Stimulated activated CD4-positive, alpha-beta T cell treated with anti-CD3 and anti-CD28 coated beads, Interleukin-2, amount 100 ng/mL, for 24 hours (primary cell): ENCODE measurements around the gene CELF4.

Experiments used
- DNase-seq, 2 donors: peaks; one replicate each; pipeline ENCODE4 v3.0.0-alpha.2; 2020

CELF4 gene

DNA sequence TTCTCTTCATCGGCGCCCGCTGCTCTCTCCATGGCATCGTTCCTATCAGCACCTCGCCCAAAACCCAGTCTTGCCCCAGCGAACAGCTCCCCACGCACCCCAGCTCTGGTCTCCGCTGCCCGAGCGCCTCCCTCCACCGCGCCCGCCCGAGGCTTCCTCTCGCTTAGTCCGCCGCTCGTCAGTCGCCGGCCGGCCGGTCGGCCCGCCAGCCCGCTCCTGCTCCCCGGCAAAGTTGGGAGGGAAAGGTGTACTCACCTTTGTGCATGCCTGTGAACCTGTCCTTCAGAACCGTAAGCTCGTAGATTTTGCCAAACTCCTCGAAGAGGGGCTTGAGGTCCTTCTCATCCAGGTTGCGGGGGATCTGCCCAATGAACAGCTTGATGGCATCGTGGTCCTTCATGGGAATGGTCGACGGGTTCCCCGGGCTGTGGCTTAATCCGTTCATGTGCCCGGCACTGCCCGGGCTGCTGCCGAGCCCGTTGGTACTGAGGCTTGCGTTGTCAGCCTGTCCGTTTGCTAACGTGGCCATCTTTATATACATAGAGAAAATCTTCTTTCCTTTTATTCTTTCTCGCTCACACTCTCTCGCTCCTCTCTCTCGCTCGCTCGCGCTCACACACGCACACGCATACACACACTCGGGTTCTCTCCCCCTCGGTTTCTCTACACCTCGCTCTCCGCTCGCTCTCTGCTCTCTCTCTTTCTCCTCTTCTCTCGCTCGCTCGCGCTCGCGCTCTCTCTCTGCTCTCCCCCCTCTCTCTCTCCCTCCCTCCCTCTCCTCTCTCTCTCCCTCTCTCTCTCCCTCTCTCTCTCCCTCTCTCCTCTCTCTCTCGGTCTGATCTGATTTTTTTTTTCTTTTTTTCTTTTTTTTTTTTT, at the start of gene CELF4:
Gene CELF4 (minus strand): TSS at position 698 of the 876 bp plus-strand sequence.
- no peak for DNase-seq

DNA sequence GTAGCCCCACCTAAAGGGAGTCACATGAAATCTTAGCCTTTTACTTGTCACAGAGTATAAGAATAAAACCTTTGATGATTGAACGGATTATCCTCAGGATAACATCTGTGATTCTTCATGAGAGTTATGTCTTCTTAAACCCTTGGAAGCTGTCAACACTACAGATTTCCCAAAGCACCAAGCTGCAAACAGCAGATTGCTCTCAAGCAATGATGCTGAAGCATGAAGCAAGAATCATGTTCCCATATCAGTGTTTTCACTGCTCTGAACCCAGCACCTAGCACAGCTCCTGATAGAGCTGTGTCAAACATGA, 47.6 kb upstream of the CELF4 start:
- no peak for DNase-seq

DNA sequence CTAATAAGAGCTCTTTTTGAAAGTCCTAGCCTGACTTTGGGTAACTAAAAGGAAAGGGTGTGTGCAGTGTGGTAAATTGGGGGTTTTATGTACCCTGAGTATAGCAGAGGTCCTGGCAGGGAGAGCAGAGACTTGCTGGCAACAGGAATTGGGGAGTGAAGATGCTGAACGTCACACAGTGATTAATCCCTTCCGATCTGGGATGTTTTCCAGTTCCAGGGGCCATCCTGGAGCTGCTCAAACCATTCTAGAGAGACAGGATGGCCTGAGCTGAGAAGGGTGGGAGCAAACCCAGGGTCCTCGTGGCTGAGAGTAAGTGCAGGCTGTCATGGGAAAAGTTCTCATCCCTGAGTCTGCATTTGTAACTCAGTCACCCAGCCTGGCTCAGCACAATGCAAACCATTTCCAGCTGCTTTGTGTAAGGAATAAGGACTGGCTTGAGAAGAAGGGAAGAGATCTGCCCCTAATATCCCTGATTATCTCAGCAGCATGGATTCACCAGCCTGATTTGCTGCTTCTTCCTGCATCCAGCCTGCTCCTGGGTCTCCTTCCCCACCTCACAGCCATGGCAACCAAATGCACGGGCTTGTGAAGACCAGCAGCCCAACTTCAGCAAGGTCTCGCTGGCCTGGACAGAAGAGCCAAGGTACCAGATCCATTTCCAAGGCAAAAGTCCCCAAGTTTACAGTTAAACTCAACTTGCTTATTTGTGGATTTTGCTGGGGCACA, 47.1 kb upstream of the CELF4 start:
- no peak for DNase-seq

DNA sequence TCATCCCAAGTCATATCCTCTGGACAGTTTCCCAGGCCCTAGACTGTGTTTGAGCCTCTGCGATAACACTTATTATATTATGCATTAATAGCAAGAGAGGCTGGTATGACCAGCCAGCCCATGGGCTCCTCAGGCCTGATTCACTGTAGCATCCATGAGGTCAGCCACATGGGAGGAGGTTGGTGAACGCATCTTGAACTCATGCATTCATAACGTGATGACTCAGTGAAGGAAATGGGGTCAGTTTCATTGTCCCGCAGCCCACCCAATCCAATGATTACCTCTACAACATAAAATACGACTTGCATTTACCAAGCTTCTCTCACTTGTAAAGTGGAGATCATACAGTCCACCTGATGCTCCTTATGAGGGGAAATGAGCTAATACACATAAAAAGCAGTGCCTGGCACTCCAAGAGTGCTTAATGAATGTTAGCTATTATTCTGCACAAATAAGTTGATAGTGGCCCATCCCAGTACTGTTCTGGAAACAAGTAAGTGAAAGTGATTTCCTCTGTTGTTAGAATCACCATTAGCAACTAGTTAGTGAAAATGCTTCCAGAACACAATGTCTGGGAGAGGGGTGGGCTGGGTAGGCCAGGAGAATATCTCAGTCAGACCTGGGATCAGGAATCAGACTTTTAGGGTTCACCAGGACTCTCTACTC, 46.1 kb upstream of the CELF4 start:
- no peak for DNase-seq

DNA sequence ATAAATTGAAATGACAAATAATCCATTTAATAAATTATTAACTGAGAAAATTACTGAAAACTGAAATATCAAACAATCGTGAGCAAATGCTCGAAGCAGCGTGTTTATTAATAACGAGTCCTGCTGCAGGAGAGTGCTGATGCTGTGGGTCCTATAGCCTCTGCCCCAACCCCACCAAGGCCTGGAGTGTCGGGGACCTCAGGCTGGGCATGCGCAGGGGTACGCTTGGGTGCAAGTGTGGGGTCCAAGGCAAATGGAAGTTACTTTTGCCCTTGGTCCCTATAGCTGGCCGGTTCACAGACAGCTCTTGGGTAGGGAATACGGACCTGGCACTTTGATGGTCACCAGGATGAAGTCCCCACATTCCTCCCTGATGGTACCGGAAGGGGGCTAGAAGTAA, 43.3 kb upstream of the CELF4 start:
- DNase-seq = no peak

DNA sequence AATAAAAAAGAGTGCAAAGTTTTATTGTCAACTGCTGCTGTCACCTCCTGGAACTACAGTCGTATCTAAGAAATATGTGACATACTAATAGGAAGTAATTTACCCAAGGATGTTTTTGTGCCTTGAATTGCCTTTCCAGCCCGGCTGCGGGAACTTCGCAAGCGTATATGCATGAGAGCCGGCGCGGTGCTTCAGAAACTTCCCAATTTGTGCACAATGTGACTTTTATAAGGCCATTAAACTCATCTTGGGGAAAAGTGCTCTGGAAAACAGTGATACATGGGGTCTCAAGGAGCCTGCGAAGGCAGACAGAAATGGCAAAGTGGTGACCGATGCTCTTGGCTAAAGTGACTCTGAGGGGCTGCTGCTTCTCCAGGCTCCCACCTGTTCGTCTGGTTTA, 41.7 kb upstream of the CELF4 start:
- DNase-seq = no peak

DNA sequence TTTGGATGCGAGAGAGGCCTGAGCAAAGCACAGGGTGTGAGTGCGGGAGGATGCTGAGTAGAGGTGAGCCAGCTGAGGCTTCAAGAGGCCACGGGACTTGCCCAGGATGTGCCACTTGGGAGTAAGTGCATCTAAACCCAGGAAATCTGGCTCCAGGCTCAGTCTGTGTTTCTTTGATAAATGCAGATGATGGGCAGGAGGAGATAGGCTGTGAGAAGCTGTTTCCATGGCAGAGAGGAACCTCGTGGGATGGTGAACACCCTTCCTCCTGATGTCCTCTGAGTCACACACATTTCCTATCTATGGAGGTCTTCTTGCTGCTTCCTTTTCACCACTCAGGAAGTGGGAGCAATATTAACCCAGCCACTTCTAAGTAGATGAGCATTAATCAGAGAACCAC, 38.4 kb upstream of the CELF4 start:
- DNase-seq = no peak

DNA sequence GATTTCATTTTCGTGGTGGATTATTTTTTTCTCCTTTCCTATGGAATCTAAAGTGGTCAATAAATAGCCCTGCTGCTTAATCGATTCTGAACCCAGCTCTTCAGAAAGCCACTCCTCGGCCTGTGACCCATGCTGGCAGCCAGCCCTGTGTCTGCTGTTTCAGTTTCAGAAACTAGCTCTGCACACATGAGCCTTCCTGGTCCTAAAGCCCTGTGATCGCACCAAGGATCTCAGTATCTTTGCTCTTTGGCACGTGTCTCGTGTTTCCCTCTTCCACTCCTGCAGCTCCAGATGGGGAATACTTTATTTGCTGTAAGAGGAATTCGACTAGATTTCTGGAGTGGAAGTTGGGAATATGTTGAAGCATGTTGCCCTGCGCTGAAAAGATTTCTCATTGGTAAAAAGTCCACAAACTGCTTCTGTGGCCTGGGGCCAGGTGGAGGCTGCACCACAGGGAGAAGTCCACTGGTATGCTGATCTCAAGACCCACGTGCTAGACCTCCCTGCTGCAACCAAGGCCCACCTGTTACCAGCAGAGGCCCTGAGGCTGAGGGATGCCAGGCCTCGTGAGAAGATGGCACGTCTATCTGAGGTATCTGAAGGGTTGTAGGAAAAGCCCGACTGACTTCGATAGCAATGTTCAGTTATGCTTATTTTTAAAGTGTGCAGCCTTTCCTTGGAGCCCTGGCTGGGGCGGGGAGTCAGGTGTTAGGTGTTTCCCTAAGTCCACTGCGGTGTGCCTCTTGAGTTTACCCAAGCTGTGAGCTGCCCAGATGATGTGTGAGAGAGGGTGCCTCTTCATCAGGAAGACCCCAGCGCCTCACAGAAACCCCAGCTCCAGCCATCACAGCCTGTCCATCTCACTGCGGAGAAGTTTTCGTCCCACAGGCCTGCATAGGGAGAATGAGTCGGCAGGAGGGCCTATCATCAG, 33.6 kb upstream of the CELF4 start:
- DNase-seq = no peak

DNA sequence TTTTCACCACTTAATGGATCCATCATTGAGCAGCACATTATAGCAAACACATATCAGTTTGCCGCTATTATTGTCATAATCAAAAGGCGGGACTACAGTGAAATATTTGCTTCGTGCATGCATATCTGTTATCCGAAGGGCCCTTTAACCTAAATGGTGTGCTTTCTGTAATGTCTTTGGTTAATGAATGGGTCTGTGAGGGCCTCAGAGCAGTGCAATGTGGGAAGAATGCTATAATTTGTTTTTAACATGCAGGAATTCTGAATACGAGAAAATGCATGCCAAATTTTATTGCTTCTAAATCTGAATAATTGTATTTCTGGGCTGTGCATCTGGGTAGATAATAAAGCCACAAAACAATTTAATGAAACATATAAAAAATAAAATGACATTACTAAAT, 32.8 kb upstream of the CELF4 start:
- DNase-seq = no peak

DNA sequence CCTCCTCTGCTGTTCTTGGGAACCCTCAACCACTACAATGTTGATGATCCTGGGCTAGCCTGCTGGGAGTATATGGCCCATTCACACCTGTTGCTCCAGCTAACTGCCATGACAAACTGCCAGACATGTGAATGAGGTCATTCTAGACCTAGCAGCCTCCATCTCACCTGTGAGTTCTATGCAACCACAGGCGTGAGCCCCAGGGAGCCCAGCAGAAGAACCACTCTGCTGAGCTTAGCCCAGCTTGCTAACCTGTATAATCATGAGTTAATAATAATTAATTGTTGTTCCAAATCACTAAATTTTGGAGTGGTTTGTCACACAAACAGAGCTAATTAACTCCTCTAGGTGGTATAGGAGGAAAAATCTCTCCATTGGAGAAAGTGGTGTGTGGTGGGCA, 24.7 kb upstream of the CELF4 start:
- DNase-seq = no peak

DNA sequence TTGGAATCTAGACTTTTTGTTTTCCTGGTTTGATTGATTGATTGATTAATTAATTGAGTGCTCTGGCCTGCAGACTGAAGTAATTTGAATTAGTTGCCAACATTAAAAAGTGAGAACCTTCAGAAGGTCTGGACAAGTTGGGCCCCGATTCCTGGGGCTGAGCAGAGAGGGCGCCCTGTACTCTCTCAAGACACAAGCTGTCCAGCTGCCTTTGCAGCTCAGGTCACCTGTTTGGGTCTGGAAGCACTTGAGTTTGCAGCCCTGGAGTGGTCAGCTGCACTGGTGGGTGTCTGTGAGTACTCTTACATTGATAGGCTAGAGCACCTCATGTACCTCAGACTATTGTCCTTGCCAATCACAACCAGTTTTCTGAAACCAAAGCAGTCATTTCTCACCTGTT, 22.7 kb upstream of the CELF4 start:
- DNase-seq = no peak

DNA sequence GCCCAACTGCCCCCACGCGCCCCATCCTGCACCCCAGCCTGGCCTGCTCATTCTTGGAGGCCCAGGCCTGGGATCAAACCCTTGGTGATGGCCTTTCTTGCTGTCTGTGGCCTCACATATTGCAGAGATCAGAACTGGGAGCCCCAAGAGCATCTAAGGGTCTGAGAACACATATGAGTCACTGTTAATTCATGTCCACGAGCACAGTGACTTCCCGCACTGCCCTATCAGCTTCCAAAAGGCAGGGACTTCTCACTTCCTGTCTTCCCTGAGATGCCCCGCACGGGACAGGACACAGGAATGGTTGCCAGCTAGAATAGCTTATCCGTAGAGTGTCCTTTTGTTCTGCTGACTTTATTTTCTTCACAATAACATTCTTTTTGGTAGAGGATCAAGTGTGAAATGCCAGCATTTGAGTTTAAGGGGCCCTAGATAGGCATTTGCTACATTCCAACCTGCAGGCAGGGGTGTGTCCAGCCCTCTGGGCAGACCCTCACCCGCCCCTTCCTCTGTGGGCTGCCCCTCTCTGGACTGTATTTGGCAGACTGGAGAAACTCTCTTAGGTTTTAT, 21.1 kb upstream of the CELF4 start:
- DNase-seq = no peak

DNA sequence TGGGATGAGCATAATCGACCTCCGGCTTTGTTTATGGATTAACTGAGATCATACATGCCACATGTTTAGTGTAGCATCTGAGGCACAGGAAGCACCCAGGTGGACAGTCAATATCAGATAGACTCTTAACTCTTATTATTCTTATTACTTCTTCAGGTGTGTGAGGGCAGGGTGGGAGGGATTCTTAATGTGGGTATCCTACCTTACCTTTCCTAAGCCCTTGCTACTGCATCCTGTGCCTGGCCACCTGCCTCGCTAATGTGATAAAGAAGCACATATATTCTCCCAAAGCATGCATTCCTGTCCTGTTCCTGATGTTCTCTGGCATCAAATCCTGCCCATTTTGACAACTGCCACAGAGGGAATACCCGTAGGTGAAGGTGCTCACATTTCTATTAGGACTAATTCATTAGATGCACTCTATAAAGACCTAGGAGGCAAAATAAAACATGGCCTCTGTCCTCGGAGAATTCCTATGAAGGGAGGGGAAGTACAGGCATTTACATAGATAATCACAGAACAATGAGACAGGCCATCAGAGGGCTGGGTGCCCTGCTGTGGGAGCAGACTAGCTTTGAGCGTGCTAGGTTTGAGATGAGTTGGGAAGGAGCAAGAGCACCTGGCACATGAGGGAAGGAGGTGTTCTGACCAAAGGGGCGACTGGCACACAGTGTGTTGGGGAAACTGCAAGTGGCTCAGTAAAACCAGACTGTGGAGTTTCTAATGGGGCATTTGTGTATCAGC, 19.5 kb upstream of the CELF4 start:
- no peak for DNase-seq

DNA sequence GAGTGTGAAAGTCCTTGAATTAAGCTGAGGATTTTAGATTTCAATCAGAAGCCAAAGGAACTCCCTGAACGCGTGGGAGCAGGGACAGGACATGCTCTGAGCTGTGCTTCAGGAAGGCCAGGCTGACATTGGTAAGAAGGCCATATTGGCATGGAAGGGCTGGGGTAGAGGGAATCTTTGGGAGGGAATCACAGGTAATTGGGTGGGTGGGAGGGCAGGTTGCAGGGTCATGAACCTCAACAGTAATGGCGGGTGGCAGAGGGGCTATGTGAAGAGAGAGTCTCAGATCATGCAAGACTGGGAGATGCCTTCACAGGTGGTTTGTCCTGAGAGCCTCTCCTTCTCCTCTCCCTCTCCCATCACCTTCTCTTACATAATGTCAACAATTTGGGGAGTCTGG, 18.6 kb upstream of the CELF4 start:
- no peak for DNase-seq

DNA sequence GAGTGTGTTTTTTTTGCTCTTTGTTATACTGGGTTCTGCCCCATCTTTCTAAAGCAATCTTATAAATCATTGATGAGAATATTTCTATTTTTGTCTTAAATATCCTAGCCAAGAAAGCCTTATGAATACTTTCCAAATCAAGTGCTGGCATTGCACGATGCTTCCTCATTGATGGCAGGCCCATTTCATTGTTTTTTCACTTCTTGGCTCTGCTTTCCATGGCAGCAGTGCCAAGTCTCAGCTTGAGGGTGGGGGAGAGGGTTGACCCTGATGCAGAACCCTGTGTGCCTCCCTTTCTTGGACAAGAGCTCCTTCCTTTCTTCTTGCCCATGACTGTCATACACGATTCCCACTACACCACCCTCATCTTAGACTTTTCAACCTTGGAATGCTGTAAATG, 16.7 kb upstream of the CELF4 start:
- DNase-seq = no peak

DNA sequence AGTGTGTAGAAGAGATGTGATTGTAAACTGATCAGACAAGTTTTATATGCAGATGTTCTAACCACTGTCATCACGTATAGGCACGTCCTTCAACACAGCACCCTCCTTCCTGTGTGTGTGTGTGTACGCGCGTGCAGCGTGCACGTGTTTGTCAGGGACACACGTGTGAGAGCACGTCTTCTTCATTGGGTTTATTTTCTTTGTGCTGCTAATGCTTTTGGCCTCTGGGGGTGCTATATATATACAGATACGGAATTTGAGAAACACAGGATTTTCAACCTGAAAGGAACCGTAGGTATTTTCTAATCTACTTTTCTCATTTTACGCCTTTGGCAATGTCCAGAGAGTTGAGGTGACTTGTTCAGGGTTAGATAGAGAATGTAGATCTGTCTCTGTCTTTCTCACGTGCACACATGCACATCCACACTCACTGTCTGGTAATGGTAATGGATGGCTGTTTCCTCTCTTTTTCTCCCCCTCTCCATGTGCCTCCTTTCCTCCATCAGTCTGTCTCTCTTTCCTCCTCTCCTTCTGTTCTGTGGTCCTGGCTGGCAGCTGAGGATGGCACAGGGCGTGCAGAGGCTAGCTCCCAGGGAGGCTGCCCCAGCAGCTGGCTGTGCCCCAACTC, 13.4 kb upstream of the CELF4 start:
- no peak for DNase-seq

DNA sequence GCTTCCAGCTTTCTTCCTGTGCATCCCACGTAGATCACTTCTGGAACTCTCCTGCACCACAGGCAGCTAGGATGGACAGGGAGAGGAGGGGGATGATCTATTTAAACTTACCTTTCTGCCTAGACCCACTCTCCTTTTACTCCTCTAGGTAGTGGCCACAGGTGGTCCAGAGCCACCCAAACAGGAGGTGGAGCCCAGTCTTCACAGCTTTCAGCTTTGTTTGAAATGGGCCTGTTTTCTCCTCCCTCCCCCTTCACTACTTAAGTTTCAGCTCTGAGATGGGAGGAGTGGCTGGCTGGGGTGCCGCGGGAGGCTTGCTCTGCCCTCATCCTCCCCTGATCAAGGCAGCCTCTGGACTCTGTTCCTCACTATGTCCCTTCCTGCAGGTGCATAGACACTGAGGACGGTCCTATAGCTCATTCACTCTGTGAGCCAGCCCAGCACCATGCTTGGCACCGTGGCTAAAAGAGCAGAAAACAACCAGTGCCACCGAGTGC, 12.6 kb upstream of the CELF4 start:
- no peak for DNase-seq

DNA sequence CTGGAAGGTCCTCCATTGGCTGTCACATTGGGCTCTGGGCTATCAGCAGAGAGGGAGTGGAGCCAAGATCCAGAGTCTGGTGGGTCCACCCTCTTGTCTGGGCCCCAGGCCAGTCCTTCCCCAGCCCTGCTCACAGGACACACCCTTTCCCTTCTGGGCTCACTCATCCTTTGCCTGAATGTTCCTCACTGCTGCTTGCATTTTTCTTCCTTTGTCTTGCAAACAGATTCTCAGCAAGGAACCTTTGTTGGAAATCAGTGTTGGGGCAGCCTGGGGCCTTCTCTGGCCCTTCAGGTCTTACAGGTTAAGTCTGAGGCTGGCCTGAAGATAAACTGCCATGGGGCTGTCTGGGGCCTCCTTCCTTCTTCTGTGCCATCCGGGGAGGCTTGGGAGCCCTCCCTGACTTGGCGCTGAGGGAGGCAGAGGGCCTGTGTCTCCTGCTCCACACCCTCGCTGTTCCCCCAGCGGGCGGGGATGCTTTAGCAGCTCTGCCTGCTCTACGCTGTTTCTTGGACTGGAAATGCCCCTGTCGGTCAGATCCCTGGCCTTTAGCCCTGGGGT, 11.5 kb upstream of the CELF4 start:
- DNase-seq = no peak

DNA sequence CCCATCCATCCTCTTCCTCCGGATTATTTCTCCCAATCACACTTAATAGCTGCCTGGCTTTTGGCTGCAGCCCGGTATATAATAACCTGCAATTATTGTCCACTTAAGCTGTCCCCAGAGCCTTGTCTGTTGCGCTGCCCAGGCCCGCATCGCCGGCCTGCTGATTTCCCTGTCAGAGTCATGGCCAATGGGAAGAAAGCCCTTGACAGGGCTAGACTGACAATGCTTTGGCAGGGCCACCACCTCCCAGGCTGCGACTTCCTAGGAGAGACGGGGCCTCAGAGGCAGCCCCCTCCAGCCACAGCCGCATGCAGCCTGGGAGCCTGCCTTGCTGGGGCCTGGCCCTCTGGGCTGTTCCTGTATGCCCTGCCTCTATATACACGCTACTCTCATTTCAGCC, 10.0 kb upstream of the CELF4 start:
- no peak for DNase-seq

DNA sequence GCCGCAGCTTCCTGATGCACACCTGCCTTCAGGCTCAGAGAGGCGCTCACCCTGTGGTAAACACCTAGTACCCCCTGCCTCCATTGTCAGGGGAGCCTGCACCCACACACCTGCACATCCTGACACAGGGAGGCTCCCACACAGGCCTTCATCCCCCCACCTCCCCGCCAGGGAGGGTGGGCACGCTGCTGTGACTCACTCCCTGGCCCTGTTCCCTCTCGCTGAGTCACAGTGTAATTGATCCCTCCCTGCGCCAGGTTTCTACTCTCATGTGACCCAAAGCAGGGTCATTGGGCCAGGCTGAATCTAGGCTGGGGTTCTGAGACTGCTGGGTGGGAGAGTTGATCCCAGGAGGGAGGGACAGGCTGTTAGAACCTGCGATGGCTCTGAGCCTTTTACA, 8.5 kb upstream of the CELF4 start:
- no peak for DNase-seq

DNA sequence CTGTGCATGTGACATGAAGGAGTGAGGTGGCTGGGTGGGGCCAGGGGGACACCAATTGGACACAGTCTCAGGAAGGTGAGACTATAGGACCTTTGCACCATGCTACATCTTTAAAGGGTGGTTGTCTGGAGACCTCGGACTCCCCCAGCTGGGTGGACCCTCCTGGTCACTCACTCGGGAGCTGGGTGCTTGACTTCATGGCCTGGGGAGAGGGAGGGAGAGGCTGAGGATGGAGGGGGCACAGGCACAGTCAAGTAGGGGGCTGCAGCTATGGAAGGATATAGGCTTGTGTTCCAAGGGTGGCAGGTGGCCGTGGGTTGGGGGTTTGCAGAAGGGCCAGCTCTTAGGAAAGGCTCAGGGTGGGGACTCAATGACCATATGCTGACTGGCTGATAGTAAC, 7.1 kb upstream of the CELF4 start:
- no peak for DNase-seq
